Stimulated activated CD4-positive, alpha-beta T cell treated with anti-CD3 and anti-CD28 coated beads, Interleukin-1b, Interleukin-23, amount 100 ng/mL, for 4 hours (primary cell): ENCODE data around the gene PPP2R2C.

ENCODE experiments used
- DNase-seq, 2 donors: peaks; one replicate each; pipeline ENCODE4 v3.0.0-alpha.2; 2020; ENCODE audit warnings: low read depth in 2 of 2

Gene PPP2R2C

DNA sequence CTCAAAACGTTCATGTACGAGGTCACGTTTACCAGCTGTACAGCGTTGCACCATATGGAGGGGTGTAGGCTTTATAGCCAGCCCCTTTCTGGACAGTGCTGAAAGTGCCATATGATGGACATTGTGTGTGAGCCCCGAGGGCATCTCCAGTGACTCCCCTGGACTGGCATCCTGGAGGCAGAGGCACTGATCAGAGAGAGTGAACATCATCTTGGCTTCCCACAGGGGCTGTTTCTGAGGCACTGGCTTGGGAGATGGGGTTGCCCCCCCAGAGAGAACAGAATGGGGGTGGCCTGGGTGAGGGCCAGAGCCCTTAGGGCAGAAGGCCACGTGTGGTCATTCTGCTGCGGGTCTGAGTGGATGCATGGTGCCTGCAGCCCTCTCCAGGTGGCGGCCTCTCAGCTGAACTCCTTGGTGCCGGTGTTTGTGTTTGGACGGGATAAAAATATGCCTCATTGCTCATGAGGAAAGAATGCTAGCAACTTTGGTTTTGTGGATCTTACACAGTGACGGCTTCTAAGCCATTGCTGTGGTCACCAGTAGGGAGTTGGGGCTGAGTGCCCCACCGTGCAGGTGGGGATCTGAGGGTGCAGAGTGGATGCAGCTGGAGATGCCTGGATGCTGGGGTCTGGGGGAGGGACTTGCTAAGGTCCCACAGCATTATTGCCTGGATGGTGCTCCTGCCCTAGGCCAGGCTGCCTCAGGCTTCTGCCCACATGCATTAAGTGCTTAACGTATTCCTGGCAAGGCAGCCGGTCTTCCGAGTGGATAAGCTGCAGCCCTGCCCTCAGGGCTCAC lies 199.4 kb downstream of the PPP2R2C start:
- no peak for DNase-seq

DNA sequence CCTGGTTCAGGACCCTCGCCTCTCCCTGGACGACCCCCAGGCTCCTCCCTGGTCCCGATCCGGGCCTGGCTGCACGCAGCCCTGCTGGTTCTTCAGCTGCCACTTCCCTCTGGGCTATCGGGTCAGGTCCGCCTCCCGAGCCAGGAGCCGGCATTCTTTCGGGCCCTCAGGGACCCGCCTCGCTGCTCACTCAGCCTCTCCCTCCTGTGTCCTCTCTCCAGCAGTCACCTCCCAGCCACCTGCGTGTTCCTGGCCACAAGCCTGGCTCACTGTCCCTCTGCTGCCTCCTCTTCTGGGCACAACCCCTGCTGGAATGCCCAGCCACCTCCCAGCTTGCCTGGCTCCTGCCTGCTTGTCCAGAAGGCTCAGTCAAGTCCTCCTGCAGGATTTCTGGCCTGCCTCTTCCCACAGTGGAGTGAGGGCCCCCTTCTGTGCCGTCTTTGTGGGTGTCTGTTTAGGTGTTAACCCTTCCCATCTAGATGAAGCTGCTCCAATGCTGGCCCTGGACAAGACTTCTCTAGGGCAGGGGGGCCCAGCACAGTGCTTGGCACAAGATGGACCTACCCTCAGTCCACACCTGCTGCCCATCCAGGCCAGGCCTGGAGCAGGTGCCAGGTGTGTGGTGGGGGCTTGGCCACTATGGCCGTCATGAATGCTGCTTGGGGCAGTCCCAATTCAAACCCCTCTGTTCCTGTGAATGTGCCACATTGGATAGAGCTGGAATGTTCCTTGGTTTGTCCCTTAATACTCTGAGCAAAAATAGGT lies 200.5 kb downstream of the PPP2R2C start:
- DNase-seq = no peak

DNA sequence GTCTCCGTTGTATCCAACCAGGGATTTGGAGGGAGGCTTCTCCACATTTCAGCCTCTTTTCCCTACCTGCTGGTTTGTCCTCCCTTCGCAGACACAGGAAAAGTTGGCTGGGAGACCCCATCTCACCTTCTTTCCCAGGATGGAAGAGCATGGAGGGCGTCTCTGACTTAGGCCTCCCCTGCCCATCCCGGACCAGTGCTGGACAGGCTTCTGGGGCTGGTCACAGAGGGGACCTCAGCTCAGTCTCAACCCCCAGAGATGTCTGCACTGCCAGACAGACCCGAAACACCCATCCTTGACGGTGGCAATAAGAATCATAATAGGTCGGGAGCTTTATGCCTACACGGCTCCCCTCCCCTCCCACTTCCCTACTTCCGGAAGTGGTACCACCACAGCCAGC lies 201.2 kb downstream of the PPP2R2C start:
- DNase-seq = no peak

DNA sequence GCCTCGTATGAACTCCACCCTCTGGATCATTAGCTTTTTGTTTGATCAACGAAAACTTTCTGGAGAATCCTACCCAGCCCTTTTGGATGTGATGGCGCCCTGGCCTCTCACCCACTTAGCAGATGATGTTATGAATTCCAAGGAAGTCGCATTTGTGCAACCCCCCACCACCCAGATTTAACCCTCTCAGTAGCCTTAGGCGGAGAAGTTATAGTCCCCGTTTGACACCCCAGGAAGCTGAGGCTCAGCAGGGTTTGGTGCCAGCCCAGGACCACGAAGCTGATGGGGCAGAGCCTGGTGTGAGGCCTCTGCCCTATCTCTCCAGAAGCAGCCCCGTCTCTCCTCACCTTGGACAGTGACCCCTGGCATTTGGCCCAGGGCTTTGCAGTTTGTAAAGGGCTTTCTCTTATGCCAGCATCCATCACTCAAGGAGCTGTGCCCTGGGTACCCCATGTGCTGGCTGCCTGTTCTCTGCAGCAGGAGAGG lies 201.7 kb downstream of the PPP2R2C start:
- no peak for DNase-seq
